CD4-positive, alpha-beta T cell (primary cell): ENCODE measurements around the gene BABAM2. TPM values are rescaled to one million over a fixed set of nuclear protein-coding genes. Genes with fewer than 3 reads are reported as not detected.

ENCODE experiments used
- ATAC-seq: fragments of 200-7000 bp; cut with Tn5 transposase; one replicate; pipeline ENCODE4 v1.10.0; 2022; ENCODE audit warnings: mild to moderate bottlenecking; ENCODE audit not compliant: poor library complexity
- CTCF ChIA-PET: fragments of 350-600 bp; sonication (Branson Sonifier 250); formaldehyde crosslinking; loops from one replicate; lab custom pipeline; 2021; ENCODE audit warnings: antibody characterized with exemption, inconsistent platforms; lab: Charles Lee
- POLR2A ChIA-PET: fragments of 350-600 bp; sonication (Branson Sonifier 250); formaldehyde crosslinking; loops from one replicate; lab custom pipeline; 2021; ENCODE audit warnings: antibody characterized with exemption, inconsistent platforms; lab: Charles Lee
- DNase-seq, 14 experiments: peaks; one replicate each; pipeline ENCODE4 v3.0.0-alpha.2; 2013 to 2020; ENCODE audit warnings: mixed read lengths in 2 of 14
- H3K27ac ChIP-seq, 2 donors: one replicate each; pipeline versions ENCODE4 v1.5.1 to v1.7.0; 2013; ENCODE audit warnings: low read length in 2 of 2, low read depth in 1 of 2, mild to moderate bottlenecking in 1 of 2
- H3K27me3 ChIP-seq, 2 experiments: 1 replicate in 1 of 2; 2 replicates in 1 of 2; pipeline versions ENCODE4 v1.6.1 to v1.7.0; 2013; ENCODE audit warnings: low read length in 2 of 2, control low read depth in 1 of 2, mild to moderate bottlenecking in 1 of 2, moderate library complexity in 1 of 2; ENCODE audit not compliant: insufficient read depth in 2 of 2, control insufficient read depth in 1 of 2
- H3K36me3 ChIP-seq: one replicate; pipeline ENCODE4 v1.6.1; 2013; ENCODE audit warnings: low read length, control low read depth; ENCODE audit not compliant: insufficient read depth
- H3K4me1 ChIP-seq: one replicate; pipeline ENCODE4 v1.6.1; 2013; ENCODE audit warnings: low read length, control low read depth; ENCODE audit not compliant: insufficient read depth
- H3K4me3 ChIP-seq: one replicate; pipeline ENCODE4 v1.5.1; 2013; ENCODE audit warnings: mild to moderate bottlenecking, low read length, moderate library complexity
- H3K9me3 ChIP-seq, 2 experiments: 1 replicate in 1 of 2; 2 replicates in 1 of 2; pipeline versions ENCODE4 v1.6.1 to v1.7.0; 2013; ENCODE audit warnings: low read length in 2 of 2, mild to moderate bottlenecking in 2 of 2, control low read depth in 1 of 2, moderate library complexity in 1 of 2; ENCODE audit not compliant: control insufficient read depth in 1 of 2, insufficient read depth in 1 of 2
- H3K27ac Mint-ChIP-seq: one replicate; pipeline ENCODE4 v1.8.0; 2020; ENCODE audit warnings: mixed read lengths
- H3K27me3 Mint-ChIP-seq: one replicate; pipeline ENCODE4 v1.8.0; 2021; ENCODE audit warnings: mixed read lengths
- H3K36me3 Mint-ChIP-seq: one replicate; pipeline ENCODE4 v1.8.0; 2021; ENCODE audit warnings: low read depth, mixed read lengths
- H3K4me1 Mint-ChIP-seq: one replicate; pipeline ENCODE4 v1.8.0; 2021; ENCODE audit warnings: low read depth, mixed read lengths
- H3K4me3 Mint-ChIP-seq: one replicate; pipeline ENCODE4 v1.8.0; 2020; ENCODE audit warnings: mild to moderate bottlenecking, mixed read lengths
- H3K9me3 Mint-ChIP-seq: one replicate; pipeline ENCODE4 v1.8.0; 2020; ENCODE audit warnings: mixed read lengths
- CTCF ChIP-seq: fragments of 200-600 bp; IDR thresholded peaks from one replicate; pipeline ENCODE4 v1.8.0; 2022; ENCODE audit warnings: antibody characterized with exemption, mild to moderate bottlenecking
- intact Hi-C, 2 experiments: fragments of 100-400 bp; cut with DNase I in 1 of 2; cut with micrococcal nuclease in 1 of 2; formaldehyde crosslinking; loops; one replicate each; pipeline versions ENCODE4 v1.15.1 to v1.9.0; 2023 to 2025; cut with DNase I, micrococcal nuclease
- total RNA-seq, 174 experiments: library from RNA in 2 of 174; stranded (reverse) in 2 of 174; gene quantifications; one replicate each; pipeline ENCODE4 v1.2.3 and lab custom pipeline; 2021 to 2026

BABAM2 gene
- total RNA-seq, 2 experiments from 2014 or later: 29.2 to 32.8 TPM

GRCh38 chr2:27946530-27947060 is 56.1 kb downstream of the BABAM2 start:
- Histone ChIP-seq H3K27me3 (no peaks in the 10 kb centered on the region), H3K27ac (no peak overlapping the region), H3K4me3 (no peak overlapping the region), H3K9me3 (no peaks in the 10 kb centered on the region), H3K36me3 (no peaks in the 10 kb centered on the region), H3K4me1 (peaks cover 3% of the 10 kb centered on the region)
- ATAC-seq (no peak), DNase-seq (no peak)
- no peaks in the 10 kb centered on the region for H3K9me3 Mint-ChIP-seq
- H3K4me3 Mint-ChIP-seq: no peak overlapping the region
- intact Hi-C loops: no loop called here
- no peaks in the 10 kb centered on the region for H3K27me3 Mint-ChIP-seq
- POLR2A ChIA-PET: no interaction called here
- CTCF ChIA-PET: interaction anchor here (1.2 kb wide), 1 partner anchor 42 kb away, joined by 3 read pairs; no protein-coding TSS in a partner anchor
- no peak for TF ChIP-seq CTCF
- peaks cover 30% of the 10 kb centered on the region for H3K4me1 Mint-ChIP-seq
- H3K27ac Mint-ChIP-seq: no peak overlapping the region
- H3K36me3 Mint-ChIP-seq: peaks cover 9% of the 10 kb centered on the region

GRCh38 chr2:27952070-27952469 is 61.5 kb downstream of the BABAM2 start:
- intact Hi-C loops: loop anchor here in 1 of 2 experiments (5.0 kb wide), 1 partner anchor 500 kb away; no protein-coding TSS in a partner anchor
- no peaks in the 10 kb centered on the region for H3K36me3 ChIP-seq
- no peaks in the 10 kb centered on the region for H3K27me3 ChIP-seq
- Mint-ChIP-seq H3K36me3 (no peaks in the 10 kb centered on the region), H3K4me1 (peaks cover 64% of the 10 kb centered on the region), H3K27ac (no peak overlapping the region), H3K9me3 (no peaks in the 10 kb centered on the region), H3K27me3 (no peaks in the 10 kb centered on the region), H3K4me3 (no peak overlapping the region)
- DNase-seq (no peak), ATAC-seq (no peak)
- H3K4me3 ChIP-seq: no peak overlapping the region
- peaks cover 13% of the 10 kb centered on the region for H3K4me1 ChIP-seq
- H3K9me3 ChIP-seq: no peaks in the 10 kb centered on the region
- no peak overlapping the region for H3K27ac ChIP-seq
- POLR2A ChIA-PET: no interaction called here
- TF ChIP-seq CTCF: no peak
- CTCF ChIA-PET: no interaction called here

GRCh38 chr2:27953077-27953476 is 62.5 kb downstream of the BABAM2 start:
- H3K9me3 ChIP-seq: no peaks in the 10 kb centered on the region
- H3K27ac ChIP-seq: no peak overlapping the region
- H3K36me3 Mint-ChIP-seq: no peaks in the 10 kb centered on the region
- no peak for TF ChIP-seq CTCF
- intact Hi-C loops: loop anchor here in 1 of 2 experiments (5.0 kb wide), 1 partner anchor 499 kb away; no protein-coding TSS in a partner anchor
- peaks cover 74% of the 10 kb centered on the region for H3K4me1 Mint-ChIP-seq
- DNase-seq: no peak
- H3K36me3 ChIP-seq: no peaks in the 10 kb centered on the region
- H3K27ac Mint-ChIP-seq: no peak overlapping the region
- H3K4me3 ChIP-seq: no peak overlapping the region
- H3K27me3 ChIP-seq: no peaks in the 10 kb centered on the region
- H3K27me3 Mint-ChIP-seq: no peaks in the 10 kb centered on the region
- no peaks in the 10 kb centered on the region for H3K9me3 Mint-ChIP-seq
- H3K4me1 ChIP-seq: peaks cover 13% of the 10 kb centered on the region
- H3K4me3 Mint-ChIP-seq: no peak overlapping the region
- ChIA-PET CTCF (interaction anchor here (1.6 kb wide), 1 partner anchor 18 kb away, joined by 4 read pairs; no protein-coding TSS in a partner anchor), POLR2A (no interaction called here)
- ATAC-seq: no peak
